ENCODE measurements around the gene AKAP6. TPM values are rescaled to one million over a fixed set of nuclear protein-coding genes. Genes with fewer than 3 reads are reported as not detected.

Gene AKAP6
- total and polyA plus RNA-seq, 10 of the 15 experiments (the other 5 are each of a cell fraction or from before 2014, with no cell fraction given), result 0.35 to 5.9 (median 2.2) TPM

GRCh38 chr14:32835924-32836323 lies 506.8 kb downstream of the AKAP6 start:
- Histone ChIP-seq H3K9ac (ENCODE audit: control insufficient read depth, insufficient read depth, low read length) (no peak overlapping the region), H3K9me3 (replicated peaks; ENCODE audit: control insufficient read depth, insufficient read depth, low read length) (no peaks in the 10 kb centered on the region), H3K27me3 (replicated peaks in 1 of 2; ENCODE audit: control insufficient read depth in 2 of 2, insufficient read depth in 2 of 2, low read length in 1 of 2) (no peaks in the 10 kb centered on the region), H4K20me1 (ENCODE audit: control insufficient read depth, insufficient read depth) (no peaks in the 10 kb centered on the region), H3K4me1 (ENCODE audit: control insufficient read depth, insufficient read depth, low read length) (no peaks in the 10 kb centered on the region), H3K27ac (ENCODE audit: control insufficient read depth, insufficient read depth) (no peak overlapping the region), H3K4me2 (ENCODE audit: control insufficient read depth, insufficient read depth) (no peak overlapping the region), H3K79me2 (ENCODE audit: control insufficient read depth, insufficient read depth, low read length) (no peaks in the 10 kb centered on the region), H3K36me3 (ENCODE audit: control insufficient read depth in 2 of 2, insufficient read depth in 2 of 2, low read length in 1 of 2) (no peaks in the 10 kb centered on the region), H2AFZ (ENCODE audit: control insufficient read depth, low read depth, low read length) (no peak overlapping the region), H3K4me3 (no peak overlapping the region)
- DNase-seq (ENCODE audit: low read depth, low spot score) (no peak), FAIRE-seq (no peak), ATAC-seq (no peak)
- 61% methylated on average over 3 of the region's 3 CpGs for WGBS (ENCODE audit: insufficient coverage, insufficient replicate concordance, low lambda C conversion rate, missing lambda C conversion rate)
- TF ChIP-seq EZH2 (IDR thresholded peaks at IDR 0.05; ENCODE audit: borderline replicate concordance, control insufficient read depth, low read depth, low read length) (no peak), MTA2 (IDR thresholded peaks at IDR 0.05; ENCODE audit: low read depth) (no peak), SMAD5 (IDR thresholded peaks at IDR 0.05; ENCODE audit: low read depth) (no peak), ZNF217 (IDR thresholded peaks at IDR 0.05) (no peak), BMI1 (IDR thresholded peaks at IDR 0.05; ENCODE audit: borderline replicate concordance) (no peak), ZBED1 (IDR thresholded peaks at IDR 0.05; ENCODE audit: borderline replicate concordance) (no peak), IKZF1 (conservative IDR thresholded peaks at IDR 0.05) (no peak), NR2F1 (conservative IDR thresholded peaks at IDR 0.05) (no peak), ZNF207 (IDR thresholded peaks at IDR 0.05; ENCODE audit: borderline replicate concordance) (no peak)
- TF ChIP-seq, protein P1, sequence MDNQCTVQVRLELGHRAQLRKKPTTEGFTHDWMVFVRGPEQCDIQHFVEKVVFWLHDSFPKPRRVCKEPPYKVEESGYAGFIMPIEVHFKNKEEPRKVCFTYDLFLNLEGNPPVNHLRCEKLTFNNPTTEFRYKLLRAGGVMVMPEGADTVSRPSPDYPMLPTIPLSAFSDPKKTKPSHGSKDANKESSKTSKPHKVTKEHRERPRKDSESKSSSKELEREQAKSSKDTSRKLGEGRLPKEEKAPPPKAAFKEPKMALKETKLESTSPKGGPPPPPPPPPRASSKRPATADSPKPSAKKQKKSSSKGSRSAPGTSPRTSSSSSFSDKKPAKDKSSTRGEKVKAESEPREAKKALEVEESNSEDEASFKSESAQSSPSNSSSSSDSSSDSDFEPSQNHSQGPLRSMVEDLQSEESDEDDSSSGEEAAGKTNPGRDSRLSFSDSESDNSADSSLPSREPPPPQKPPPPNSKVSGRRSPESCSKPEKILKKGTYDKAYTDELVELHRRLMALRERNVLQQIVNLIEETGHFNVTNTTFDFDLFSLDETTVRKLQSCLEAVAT (IDR thresholded peaks at IDR 0.05), result no peak
- TF ChIP-seq, protein P2, sequence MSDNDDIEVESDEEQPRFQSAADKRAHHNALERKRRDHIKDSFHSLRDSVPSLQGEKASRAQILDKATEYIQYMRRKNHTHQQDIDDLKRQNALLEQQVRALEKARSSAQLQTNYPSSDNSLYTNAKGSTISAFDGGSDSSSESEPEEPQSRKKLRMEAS (IDR thresholded peaks at IDR 0.05; ENCODE audit: low read depth, low read length), result no peak
- ChIA-PET RAD21 (ENCODE audit: unreplicated experiment) (no interaction called here), SMC1A (ENCODE audit: uncharacterized antibody, unreplicated experiment) (no interaction called here), CTCF (no interaction called here), POLR2A (no interaction called here)
- intact Hi-C loops (cut with micrococcal nuclease; ENCODE audit: unreplicated experiment), result loop anchor here (1.0 kb wide), 1 partner anchor 37 kb away; no protein-coding TSS in a partner anchor
- in situ Hi-C loops (cut with MboI), result no loop called here
- BruUV-seq (replicated peaks), result no TSS peak
